CD14-positive monocyte (primary cell): ENCODE measurements around the gene PATJ. TPM values are rescaled to one million over a fixed set of nuclear protein-coding genes. Genes with fewer than 3 reads are reported as not detected.
"Not testable (repeated sequence)": the region's sequence is repeated elsewhere in the genome, so short reads cannot be mapped to it uniquely, and the experiment has no call there.

Source experiments
- DNase-seq, 3 donors: peaks; one replicate each; pipeline ENCODE4 v3.0.0-alpha.2; 2011 to 2022
- H2AFZ ChIP-seq: 2 replicates; pipeline ENCODE4 v1.6.0; 2012; ENCODE audit warnings: mild to moderate bottlenecking, low read depth, low read length, inconsistent platforms; ENCODE audit not compliant: insufficient read depth, poor library complexity, severe bottlenecking
- H3K27ac ChIP-seq, 2 donors: 1 replicate in 1 of 2; 2 replicates in 1 of 2; pipeline ENCODE4 v1.5.1; 2012 to 2013; ENCODE audit warnings: low read length in 2 of 2, control low read depth in 1 of 2, inconsistent platforms in 1 of 2, low read depth in 1 of 2, mild to moderate bottlenecking in 1 of 2
- H3K27me3 ChIP-seq, 2 donors: one replicate each; pipeline versions ENCODE4 v1.6.0 to v1.6.1; 2011 to 2013; ENCODE audit warnings: low read length in 2 of 2; ENCODE audit not compliant: control insufficient read depth in 2 of 2, insufficient read depth in 2 of 2
- H3K36me3 ChIP-seq, 2 donors: replicated peaks in 1 of 2; 1 replicate in 1 of 2; 2 replicates in 1 of 2; pipeline versions ENCODE4 v1.5.1 to v1.6.1; 2012 to 2013; ENCODE audit warnings: low read length in 2 of 2, control low read depth in 1 of 2, inconsistent platforms in 1 of 2, mild to moderate bottlenecking in 1 of 2; ENCODE audit not compliant: insufficient read depth in 2 of 2, control insufficient read depth in 1 of 2
- H3K4me1 ChIP-seq, 2 donors: 1 replicate in 1 of 2; 2 replicates in 1 of 2; pipeline versions ENCODE4 v1.5.1 to v1.6.1; 2012 to 2013; ENCODE audit warnings: low read length in 2 of 2, control low read depth in 1 of 2, inconsistent platforms in 1 of 2, mild to moderate bottlenecking in 1 of 2, moderate library complexity in 1 of 2; ENCODE audit not compliant: insufficient read depth in 2 of 2, control insufficient read depth in 1 of 2
- H3K4me2 ChIP-seq: replicated peaks from 2 replicates; pipeline ENCODE3; 2012; ENCODE audit warnings: low read length, moderate library complexity, mild to moderate bottlenecking; ENCODE audit not compliant: poor library complexity, severe bottlenecking; ENCODE audit errors: extremely low read depth
- H3K4me3 ChIP-seq, 3 experiments: fragments of 200-600 bp in 1 of 3; sonication (generic) in 1 of 3; replicated peaks in 1 of 3; 1 replicate in 2 of 3; 2 replicates in 1 of 3; pipeline ENCODE4 v1.5.1; 2011 to 2013; ENCODE audit warnings: low read length in 3 of 3, mild to moderate bottlenecking in 3 of 3, control low read depth in 2 of 3, low read depth in 2 of 3, inconsistent platforms in 1 of 3, moderate library complexity in 1 of 3
- H3K79me2 ChIP-seq: 2 replicates; pipeline ENCODE4 v1.6.0; 2012; ENCODE audit warnings: mild to moderate bottlenecking, control low read depth, inconsistent platforms, low read length, moderate library complexity; ENCODE audit not compliant: insufficient read depth
- H3K9ac ChIP-seq: 2 replicates; pipeline ENCODE4 v1.6.0; 2017; ENCODE audit warnings: low read length, mild to moderate bottlenecking; ENCODE audit not compliant: insufficient read depth, poor library complexity, severe bottlenecking
- H3K9me3 ChIP-seq, 2 donors: replicated peaks in 1 of 2; 1 replicate in 1 of 2; 2 replicates in 1 of 2; pipeline versions ENCODE4 v1.5.1 to v1.6.1; 2012 to 2013; ENCODE audit warnings: low read length in 2 of 2, control low read depth in 1 of 2; ENCODE audit not compliant: control insufficient read depth in 1 of 2, insufficient read depth in 1 of 2
- H4K20me1 ChIP-seq: 2 replicates; pipeline ENCODE4 v1.6.0; 2012; ENCODE audit warnings: mild to moderate bottlenecking, low read length, control low read depth, moderate library complexity; ENCODE audit not compliant: insufficient read depth
- H3K27ac Mint-ChIP-seq, 7 donors: one replicate each; pipeline ENCODE4 v1.8.0; 2020; ENCODE audit warnings: mild to moderate bottlenecking in 7 of 7, mixed read lengths in 7 of 7, moderate library complexity in 6 of 7, inconsistent platforms in 2 of 7
- H3K27me3 Mint-ChIP-seq, 3 donors: one replicate each; pipeline ENCODE4 v1.8.0; 2021 to 2022; ENCODE audit warnings: low read depth in 3 of 3, mild to moderate bottlenecking in 3 of 3, mixed read lengths in 3 of 3, moderate library complexity in 3 of 3, inconsistent platforms in 1 of 3
- H3K36me3 Mint-ChIP-seq, 2 donors: one replicate each; pipeline ENCODE4 v1.8.0; 2020; ENCODE audit warnings: mixed read lengths in 2 of 2, inconsistent platforms in 1 of 2, mild to moderate bottlenecking in 1 of 2
- H3K4me1 Mint-ChIP-seq: one replicate; pipeline ENCODE4 v1.8.0; 2020; ENCODE audit warnings: mild to moderate bottlenecking, mixed read lengths
- H3K4me3 Mint-ChIP-seq, 2 donors: one replicate each; pipeline ENCODE4 v1.8.0; 2020; ENCODE audit warnings: mild to moderate bottlenecking in 2 of 2, mixed read lengths in 2 of 2, moderate library complexity in 1 of 2
- H3K9me3 Mint-ChIP-seq, 7 donors: one replicate each; pipeline ENCODE4 v1.8.0; 2020 to 2022; ENCODE audit warnings: mixed read lengths in 7 of 7, mild to moderate bottlenecking in 6 of 7, moderate library complexity in 6 of 7, inconsistent platforms in 2 of 7
- WGBS: methylation state at CpG from one replicate; pipeline ENCODE4 v1.1.5; 2013; ENCODE audit warnings: missing lambda C conversion rate; ENCODE audit not compliant: insufficient coverage; 5-methylcytosine and 5-hydroxymethylcytosine counted together
- intact Hi-C, 2 donors: fragments of 100-400 bp; cut with micrococcal nuclease; formaldehyde crosslinking; loops; one replicate each; pipeline versions ENCODE4 v1.15.0 to v1.15.1; 2023
- polyA plus RNA-seq, 3 donors: library from polyadenylated mRNA; depleted of rRNA in 1 of 3; unstranded in 2 of 3; stranded (reverse) in 1 of 3; fragments of 300-500 nt in 2 of 3; fragments of >200 nt in 1 of 3; fragmentation: Illumina TruSeq in 2 of 3; gene quantifications; 1 replicate in 2 of 3; 2 replicates in 1 of 3; pipeline ENCODE4 v1.2.3, GENCODE V29; 2012 to 2021
- TF ChIP-seq, protein P1 (sequence below): fragments of 200-600 bp; IDR thresholded peaks from one replicate; pipeline ENCODE4 v1.8.0; 2022; ENCODE audit warnings: antibody characterized with exemption, mild to moderate bottlenecking

Gene PATJ
- polyA plus RNA-seq, 3 donors, result 0.01 to 0.23 TPM; not detected in 1

DNA sequence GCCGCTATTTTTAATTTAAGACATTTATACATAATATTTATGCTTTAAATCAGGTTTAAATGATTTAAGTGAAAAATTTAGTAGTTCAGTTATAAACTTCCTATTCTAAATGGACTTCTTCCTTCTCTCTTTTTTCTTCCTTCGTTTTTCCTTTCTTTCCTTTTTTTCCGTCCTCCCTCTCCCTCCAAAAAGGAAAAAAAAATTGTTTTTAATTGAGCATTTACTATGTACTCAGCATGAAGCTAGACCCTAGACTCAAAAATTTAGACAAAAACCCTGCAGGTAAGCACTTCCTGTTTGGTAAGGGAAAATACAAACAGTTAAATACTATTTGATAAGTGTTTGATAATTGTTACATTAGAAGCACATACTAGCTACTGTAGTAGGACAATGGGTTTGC lies 14.7 kb upstream of the PATJ start:
- TF ChIP-seq, protein P1, sequence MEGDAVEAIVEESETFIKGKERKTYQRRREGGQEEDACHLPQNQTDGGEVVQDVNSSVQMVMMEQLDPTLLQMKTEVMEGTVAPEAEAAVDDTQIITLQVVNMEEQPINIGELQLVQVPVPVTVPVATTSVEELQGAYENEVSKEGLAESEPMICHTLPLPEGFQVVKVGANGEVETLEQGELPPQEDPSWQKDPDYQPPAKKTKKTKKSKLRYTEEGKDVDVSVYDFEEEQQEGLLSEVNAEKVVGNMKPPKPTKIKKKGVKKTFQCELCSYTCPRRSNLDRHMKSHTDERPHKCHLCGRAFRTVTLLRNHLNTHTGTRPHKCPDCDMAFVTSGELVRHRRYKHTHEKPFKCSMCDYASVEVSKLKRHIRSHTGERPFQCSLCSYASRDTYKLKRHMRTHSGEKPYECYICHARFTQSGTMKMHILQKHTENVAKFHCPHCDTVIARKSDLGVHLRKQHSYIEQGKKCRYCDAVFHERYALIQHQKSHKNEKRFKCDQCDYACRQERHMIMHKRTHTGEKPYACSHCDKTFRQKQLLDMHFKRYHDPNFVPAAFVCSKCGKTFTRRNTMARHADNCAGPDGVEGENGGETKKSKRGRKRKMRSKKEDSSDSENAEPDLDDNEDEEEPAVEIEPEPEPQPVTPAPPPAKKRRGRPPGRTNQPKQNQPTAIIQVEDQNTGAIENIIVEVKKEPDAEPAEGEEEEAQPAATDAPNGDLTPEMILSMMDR, result no peak
- intact Hi-C loops, result no loop called here
- no peaks in the 10 kb centered on the region for H3K27me3 ChIP-seq
- no peaks in the 10 kb centered on the region for H4K20me1 ChIP-seq
- Mint-ChIP-seq H3K27ac (no peak overlapping the region), H3K27me3 (peaks cover 1 to 4% (median 3%) of the 10 kb centered on the region in 3 donors), H3K4me3 (no peak overlapping the region), H3K9me3 (peaks cover 0 to 5% (median 0%) of the 10 kb centered on the region in 7 donors), H3K4me1 (peaks cover 14% of the 10 kb centered on the region), H3K36me3 (peaks cover 0 to 2% of the 10 kb centered on the region in 2 donors)
- no peak overlapping the region for H2AFZ ChIP-seq
- no peaks in the 10 kb centered on the region for H3K36me3 ChIP-seq
- H3K79me2 ChIP-seq, result peaks cover 29% of the 10 kb centered on the region
- no CpG with 5 or more reads among the region's 3 CpGs for WGBS
- H3K9me3 ChIP-seq, result no peaks in the 10 kb centered on the region
- H3K9ac ChIP-seq, result no peak overlapping the region
- H3K4me3 ChIP-seq, result no peak overlapping the region
- H3K4me1 ChIP-seq, result peaks cover 8 to 17% of the 10 kb centered on the region in 2 donors
- H3K27ac ChIP-seq, result no peak overlapping the region
- H3K4me2 ChIP-seq, result no peak overlapping the region
- DNase-seq, result no peak

DNA sequence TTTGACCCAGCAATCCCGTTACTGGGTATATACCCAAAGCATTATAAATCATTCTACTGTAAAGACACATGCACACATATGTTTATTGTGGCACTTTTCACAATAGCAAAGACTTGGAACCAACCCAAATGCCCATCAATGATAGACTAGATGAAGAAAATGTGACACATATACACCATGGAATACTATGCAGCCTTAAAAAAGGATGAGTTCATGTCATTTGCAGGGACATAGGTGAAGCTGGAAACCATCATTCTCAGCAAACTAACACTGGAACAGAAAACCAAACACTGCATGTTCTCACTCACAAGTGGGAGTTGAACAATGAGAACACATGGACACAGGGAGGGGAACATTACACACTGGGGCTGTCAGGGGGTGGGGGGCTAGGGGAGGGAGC lies 11.6 kb upstream of the PATJ start:
- H3K36me3 Mint-ChIP-seq, H3K79me2 ChIP-seq, intact Hi-C loops, DNase-seq, H4K20me1 ChIP-seq, H3K36me3 ChIP-seq, H3K27me3 ChIP-seq, H3K27ac ChIP-seq, H3K27ac Mint-ChIP-seq, H2AFZ ChIP-seq, H3K4me1 Mint-ChIP-seq, H3K4me3 Mint-ChIP-seq, H3K9me3 ChIP-seq, H3K9ac ChIP-seq, H3K4me1 ChIP-seq, H3K4me2 ChIP-seq, H3K27me3 Mint-ChIP-seq, H3K4me3 ChIP-seq, H3K9me3 Mint-ChIP-seq: not testable (repeated sequence)
- WGBS, result no CpG with 5 or more reads among the region's 1 CpG
